GM12873 (cell line): ENCODE results near the gene IQCH.

Experiments used
- CTCF ChIP-seq: IDR thresholded peaks from 2 replicates; pipeline ENCODE4 v1.5.1; 2012; ENCODE audit warnings: low read depth, mild to moderate bottlenecking, moderate library complexity, low read length, control low read depth; ENCODE audit not compliant: insufficient read depth; ENCODE audit errors: missing control alignments

Gene IQCH

GRCh38 chr15:67251318-67251717, 3.3 kb upstream of the IQCH start:
- TF ChIP-seq CTCF, result no peak

DNA sequence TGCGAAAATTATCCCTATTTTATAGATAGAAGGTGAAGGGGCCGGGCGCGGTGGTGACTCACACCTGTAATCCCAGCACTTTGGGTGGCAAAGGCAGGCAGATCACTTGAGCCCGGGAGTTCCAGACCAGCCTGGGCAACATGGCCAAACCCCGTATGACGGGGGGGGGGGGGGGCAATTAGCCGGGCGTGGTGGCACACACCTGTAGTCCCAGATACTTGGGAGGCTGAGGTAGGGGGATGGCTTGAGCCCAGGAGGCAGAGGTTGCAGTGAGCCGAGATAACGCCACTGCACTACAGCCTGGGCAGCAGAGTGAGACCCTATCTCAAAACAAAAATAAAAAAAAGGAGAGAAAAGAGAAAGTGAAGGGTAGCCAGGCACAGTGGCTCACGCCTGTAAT, 1.5 kb upstream of the IQCH start:
- no peak for TF ChIP-seq CTCF

DNA sequence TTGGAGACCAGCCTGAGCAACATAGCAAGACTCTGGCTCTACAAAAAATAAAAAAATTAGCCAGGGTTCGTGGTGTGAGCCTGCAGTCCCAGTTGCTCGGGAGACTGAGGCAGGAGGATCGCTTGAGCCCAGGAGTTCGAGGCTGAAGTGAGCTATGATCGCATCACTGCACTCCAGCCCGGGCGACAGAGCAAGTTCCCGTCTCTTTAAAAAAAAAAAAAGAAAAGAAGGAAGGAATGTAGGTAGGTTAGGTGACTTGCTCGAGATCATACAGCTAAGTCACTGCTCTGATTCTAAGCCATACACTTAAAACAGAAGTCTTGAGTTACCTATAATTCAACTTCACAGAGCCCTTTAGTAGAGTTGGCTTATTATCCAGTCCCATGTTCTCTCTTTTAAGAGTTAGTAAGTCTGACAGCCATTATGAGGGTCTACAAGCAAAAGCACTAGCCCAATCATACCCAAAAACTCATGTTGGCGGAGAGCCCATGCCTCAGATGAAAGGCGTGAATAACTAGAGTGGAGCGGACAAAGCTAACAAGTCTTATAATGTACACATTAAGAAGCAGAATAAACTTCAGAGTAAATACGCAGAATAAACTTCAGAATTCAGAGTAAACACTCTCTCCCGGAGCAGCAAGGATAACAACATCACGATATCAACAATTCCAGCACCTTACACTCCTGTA, 893 bp upstream of the IQCH start:
- TF ChIP-seq CTCF, result no peak

DNA sequence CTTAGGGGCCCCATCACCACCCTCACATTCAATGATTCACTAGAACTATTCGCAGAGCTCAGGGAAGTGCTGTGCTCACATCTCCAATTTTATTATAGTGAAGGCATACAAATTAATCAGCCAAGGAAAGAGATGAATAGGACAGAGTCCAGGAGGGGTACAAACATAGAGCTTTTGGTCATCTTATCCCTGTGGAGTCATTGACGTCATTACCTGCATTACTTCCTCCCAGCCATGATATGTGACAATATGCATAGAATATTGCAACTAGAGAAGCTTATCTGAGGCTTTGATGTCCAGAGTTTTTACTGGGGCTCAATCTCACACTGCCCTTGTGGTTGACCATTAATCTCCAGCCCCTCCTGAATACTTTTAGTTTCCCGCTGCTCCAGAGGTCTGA, 1.5 kb downstream of the IQCH start:
- TF ChIP-seq CTCF, result no peak

- no peak for TF ChIP-seq CTCF
Measured at GRCh38 chr15:67259379-67259778, 4.8 kb downstream of the IQCH start.

- TF ChIP-seq CTCF, result no peak
Measured at GRCh38 chr15:67259806-67260205, 5.2 kb downstream of the IQCH start.

GRCh38 chr15:67266870-67267269, 12.3 kb downstream of the IQCH start:
- TF ChIP-seq CTCF, result no peak
